Right renal pelvis (tissue), 4 donors: ENCODE results near the gene NOTCH4. TPM values are rescaled to one million over a fixed set of nuclear protein-coding genes. Genes with fewer than 3 reads are reported as not detected.
A peak's percentile ranks its signal among the peaks of the same experiment; 100 is the strongest.

ENCODE experiments used
- DNase-seq, 4 donors: peaks; one replicate each; pipeline ENCODE4 v3.0.0-alpha.2; 2013; ENCODE audit warnings: low read depth in 4 of 4, low spot score in 3 of 4, missing footprints in 1 of 4
- polyA plus RNA-seq, 4 donors: library from polyadenylated mRNA; unstranded; fragments of 120-200 nt; gene quantifications; one replicate each; pipeline ENCODE4 v1.2.1, GENCODE V29; 2013; ENCODE audit not compliant: insufficient read length in 4 of 4

Gene NOTCH4
- polyA plus RNA-seq, 4 donors, result 16.1 to 21.6 (median 19.2) TPM

GRCh38 chr6:32167761-32168262 lies 56.1 kb downstream of the NOTCH4 start:
- no peak for DNase-seq

GRCh38 chr6:32167154-32167760 lies 56.6 kb downstream of the NOTCH4 start:
- no peak for DNase-seq

GRCh38 chr6:32166411-32167061 lies 57.3 kb downstream of the NOTCH4 start:
- no peak for DNase-seq

GRCh38 chr6:32164295-32164694 lies 59.6 kb downstream of the NOTCH4 start, which contains the start of gene EGFL8:
Gene EGFL8 (plus strand): TSS chr6:32164595. CDS start chr6:32166166, 1,571 bp downstream.
- DNase-seq, result no peak

- no peak for DNase-seq
Observed at GRCh38 chr6:32163559-32164258, 60.2 kb downstream of the NOTCH4 start.

- no peak for DNase-seq
Observed at GRCh38 chr6:32158052-32158451, 65.8 kb downstream of the NOTCH4 start.

- no peak for DNase-seq
Observed at GRCh38 chr6:32156891-32157290, 67.0 kb downstream of the NOTCH4 start.

GRCh38 chr6:32154514-32155161 lies 69.2 kb downstream of the NOTCH4 start:
- DNase-seq, result peak in 1 of 4 donors; percentile 60

- DNase-seq, result peak; percentile 89 to 95 (median 92)
Observed at GRCh38 chr6:32153564-32154513, 70.0 kb downstream of the NOTCH4 start, which contains the start of gene PPT2. Gene PPT2 (plus strand): TSS chr6:32154141. CDS start chr6:32154595, 454 bp downstream.

- no peak for DNase-seq
Observed at GRCh38 chr6:32152769-32153563, 70.9 kb downstream of the NOTCH4 start.

- DNase-seq, result no peak
Observed at GRCh38 chr6:32151863-32152768, 71.8 kb downstream of the NOTCH4 start, which contains the start of gene PRRT1. Gene PRRT1 (minus strand): TSS chr6:32151939. CDS start chr6:32151827, 112 bp downstream.

GRCh38 chr6:32151181-32151862 lies 72.5 kb downstream of the NOTCH4 start:
- no peak for DNase-seq

GRCh38 chr6:32149932-32150870 lies 73.7 kb downstream of the NOTCH4 start:
- DNase-seq, result no peak

- no peak for DNase-seq
Observed at GRCh38 chr6:32149092-32149755, 74.6 kb downstream of the NOTCH4 start.

GRCh38 chr6:32148289-32149091 lies 75.4 kb downstream of the NOTCH4 start:
- DNase-seq, result peak in 1 of 4 donors; percentile 75
